Hepatic stellate cell (primary cell): Measurements from ENCODE around the gene WWOX.

ENCODE experiments used
- DNase-seq: peaks from one replicate; pipeline ENCODE4 v3.0.0; 2011; ENCODE audit warnings: low spot score

Gene WWOX

DNA sequence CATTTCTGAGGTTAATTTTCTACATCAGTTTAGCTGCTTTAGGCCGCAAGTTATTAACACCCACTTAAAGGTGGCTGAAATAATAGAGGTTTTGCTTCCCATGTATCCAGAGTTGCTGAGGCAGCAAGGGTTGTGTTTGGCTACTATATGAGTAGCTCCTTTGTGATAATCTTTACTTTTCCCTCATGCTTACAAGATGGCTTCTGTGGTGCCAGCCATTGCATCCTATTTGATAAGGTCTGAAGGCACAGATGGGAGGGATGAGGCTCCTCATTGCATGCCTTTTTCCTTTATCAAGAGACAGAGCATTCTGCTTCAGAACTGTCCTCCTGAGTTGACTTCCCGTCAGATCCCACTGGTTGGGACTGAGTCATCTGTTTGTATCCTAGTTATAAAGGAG lies 340.2 kb downstream of the WWOX start:
- no peak for DNase-seq

DNA sequence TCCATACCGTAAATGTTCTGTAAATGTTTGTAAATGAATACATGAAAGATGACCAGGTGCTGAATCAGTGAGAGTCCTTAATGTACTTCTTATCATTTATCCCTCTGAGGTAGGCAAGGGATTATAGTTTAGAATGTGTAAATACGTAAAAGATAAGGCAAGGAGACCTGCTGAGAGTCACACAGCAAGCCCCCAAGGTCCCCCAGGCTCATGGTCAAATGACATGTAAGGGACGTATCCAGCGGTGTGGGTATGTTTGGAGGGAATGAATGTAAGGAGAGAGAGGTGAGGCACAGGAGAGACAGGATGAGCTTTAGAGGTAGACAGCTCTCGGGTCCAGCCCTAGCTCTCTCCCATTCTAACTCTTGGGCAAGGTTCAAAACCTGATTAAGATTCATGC lies 341.8 kb downstream of the WWOX start:
- no peak for DNase-seq

DNA sequence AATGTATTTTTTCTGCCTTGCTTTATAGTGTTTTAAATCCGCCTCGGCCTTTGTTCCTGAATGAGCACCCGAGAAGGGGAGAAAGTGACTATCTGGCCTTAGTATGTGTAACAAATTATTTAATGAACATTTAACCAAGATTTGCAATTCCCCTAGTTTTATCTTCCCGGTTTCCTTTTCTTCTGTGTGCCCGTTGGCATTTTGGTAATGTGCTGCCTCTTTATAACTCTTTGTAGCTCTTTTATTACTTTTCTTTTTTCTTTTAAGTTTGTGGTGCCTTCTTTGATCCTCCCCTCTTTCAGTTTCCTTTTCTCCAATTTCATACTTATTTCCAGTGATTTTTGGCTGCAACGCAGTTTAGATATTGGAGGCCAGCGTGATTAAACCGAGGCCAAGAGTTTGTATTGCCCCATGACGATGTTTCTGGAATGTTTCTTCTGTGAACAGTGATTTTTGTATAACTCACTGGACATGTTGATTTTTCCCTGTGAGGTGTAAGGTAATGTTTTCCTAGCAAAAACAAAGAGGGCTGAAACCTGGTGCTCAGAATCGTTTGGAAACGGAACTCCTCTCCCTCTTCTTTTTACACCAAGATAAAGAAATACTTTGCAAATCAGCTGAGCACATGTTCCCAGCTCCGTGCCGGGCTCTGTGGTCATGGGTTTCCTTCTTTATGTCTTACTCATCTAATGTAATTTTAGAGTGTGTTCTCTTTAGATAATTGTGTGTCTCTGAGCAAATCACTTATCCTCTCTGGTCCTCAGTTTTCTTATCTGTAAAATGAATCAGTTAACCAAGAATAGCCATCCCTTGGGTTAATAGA lies 344.3 kb downstream of the WWOX start:
- no peak for DNase-seq

DNA sequence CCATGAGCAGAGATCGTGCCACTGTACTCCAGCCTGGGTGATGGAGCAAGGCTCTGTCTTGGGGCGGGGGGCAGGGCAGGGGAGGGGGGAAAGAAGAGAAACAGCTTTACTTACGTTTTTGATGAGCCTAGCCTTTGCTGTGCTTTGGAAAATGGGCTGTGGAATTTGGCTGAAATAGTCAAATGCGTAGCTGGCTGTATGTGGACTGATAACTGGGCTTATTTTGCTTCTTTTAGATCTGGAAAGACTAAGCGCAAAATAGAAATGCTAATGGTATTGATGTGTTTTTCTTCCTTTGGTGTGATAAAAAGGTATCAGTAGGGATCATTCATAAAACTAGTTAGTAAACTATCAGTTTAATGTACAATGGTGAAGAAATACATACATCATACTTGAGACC lies 346.4 kb downstream of the WWOX start:
- no peak for DNase-seq

DNA sequence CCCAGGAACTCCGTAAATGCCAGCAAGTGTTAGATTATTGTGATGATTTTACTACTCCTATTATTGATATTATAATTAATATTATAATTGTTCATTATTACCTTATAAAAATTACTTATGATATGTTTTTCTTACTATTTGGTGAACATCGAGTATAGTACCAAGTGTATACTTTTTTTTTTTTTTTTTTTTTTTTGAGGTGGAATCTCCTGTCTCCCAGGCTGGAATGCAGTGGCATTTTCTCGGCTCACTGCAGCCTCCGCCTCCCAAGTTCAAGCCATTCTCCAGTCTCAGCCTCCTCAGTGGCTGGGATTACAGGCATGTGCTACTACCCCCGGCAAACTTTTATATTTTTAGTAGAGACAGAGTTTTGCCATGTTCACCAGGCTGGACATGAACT lies 347.0 kb downstream of the WWOX start:
- DNase-seq: no peak

DNA sequence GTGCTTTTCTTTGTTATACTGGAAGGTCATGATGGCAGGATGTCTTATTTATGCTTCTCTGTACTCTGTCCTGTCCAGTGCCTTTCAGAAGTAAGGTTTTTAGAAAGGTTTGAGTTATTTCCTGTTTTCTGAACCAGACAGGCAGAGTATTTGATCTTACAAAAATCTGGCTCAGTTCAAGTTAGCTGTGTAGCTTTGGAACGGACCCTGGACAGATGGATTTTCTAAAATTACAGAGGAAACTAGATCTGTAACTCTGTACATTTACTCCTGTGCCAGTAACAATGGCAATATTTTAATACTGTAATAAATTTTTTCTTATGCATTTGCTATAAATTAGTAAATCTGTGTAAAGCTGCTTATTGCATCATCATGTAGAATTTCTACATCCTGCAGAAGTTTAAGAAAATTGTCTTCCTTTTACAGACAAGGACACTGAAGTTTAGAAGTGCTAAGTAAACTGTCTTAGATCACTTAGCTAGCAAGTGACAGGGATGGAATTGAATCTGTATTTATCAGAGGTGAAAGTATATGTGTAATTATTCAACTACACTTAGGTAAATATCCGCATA lies 347.6 kb downstream of the WWOX start:
- DNase-seq: no peak

DNA sequence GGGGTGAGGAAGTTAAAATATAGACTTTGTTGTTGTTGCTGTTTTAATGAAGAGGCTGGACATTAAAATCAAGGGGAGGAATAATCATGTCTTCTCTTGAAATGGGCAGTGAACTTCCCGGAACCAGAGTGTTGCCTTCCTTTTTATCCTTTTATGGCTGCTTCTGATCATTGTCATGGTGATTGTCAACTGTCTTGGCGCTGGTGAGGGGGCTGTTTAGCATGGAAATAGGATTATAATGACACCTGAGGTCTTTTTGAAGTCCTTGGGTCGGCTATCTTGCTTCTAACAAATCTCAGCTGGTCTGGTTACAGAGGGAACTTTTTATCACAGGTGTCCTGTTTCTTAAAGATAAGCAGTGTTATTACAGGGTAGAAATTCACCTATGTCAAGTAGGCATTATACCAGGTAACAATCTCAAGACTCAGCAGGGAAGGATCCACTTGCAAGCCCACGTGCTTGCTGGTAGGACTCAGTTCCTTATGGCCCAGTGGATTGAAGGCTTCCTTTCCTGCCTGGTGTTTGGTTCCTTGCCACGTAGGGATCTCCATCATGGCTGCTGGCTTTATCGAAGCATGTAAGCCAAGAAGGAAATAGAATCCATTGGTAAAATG lies 349.3 kb downstream of the WWOX start:
- no peak for DNase-seq

DNA sequence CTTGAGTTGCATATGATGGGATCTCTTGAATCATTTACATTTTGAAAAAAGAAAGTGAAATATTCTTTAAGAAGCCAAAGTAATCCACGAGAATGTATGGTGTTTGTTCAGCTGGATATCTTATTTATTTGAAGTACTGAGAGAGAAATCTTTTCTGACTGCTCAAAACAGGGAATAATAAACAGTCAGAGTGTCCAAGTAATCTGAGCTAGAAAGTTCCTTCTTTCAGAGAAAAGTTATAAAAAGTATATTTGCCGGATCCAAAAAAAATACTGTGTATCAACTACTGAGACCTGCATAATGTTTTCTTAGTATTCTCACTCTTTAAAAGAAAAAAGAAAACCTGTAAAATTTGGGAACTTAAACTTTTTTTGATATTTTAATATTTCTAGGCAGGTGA lies 350.8 kb downstream of the WWOX start:
- no peak for DNase-seq

DNA sequence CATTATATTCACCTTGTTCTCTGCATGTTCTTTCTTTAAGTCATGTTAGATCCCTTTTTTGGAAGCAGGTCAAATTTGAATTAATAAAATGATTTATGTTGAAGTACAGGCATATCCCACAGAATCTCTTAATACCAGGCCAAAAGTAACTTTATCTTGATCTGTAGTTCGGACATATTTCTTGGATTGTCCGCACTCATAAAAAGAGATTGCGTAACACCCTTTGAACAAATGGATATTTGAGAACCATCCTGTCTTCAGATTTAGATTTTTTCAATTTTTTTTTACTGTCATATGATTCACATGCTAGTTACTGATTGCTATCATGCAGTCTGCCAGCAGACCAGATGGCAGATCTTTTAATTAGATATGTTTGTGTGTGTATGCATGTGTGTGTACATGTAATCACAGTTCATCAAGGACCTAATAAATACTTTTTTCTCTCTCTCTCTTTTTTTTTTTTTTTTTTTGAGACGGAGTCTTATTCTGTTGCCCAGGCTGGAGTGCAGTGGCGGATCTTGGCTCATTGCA lies 352.6 kb downstream of the WWOX start:
- DNase-seq: no peak

DNA sequence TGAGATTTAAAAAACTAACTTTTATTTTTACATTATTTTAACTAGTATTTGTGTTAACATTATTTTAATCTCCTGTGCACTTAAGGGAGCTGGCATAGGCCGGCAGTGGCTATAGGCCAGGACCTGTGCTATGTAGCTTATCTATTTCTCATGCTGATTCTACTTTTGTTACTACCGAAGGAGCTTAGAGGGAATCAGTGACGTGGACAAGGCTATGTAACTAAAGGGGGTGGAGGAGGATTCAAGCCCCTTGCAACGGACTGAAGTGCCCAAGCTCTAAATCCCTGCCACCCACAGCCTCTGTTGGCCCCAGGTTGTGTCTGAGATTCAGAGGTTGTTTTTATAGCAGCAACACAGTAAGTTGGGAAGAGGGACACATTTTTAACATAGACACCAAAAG lies 356.4 kb downstream of the WWOX start:
- no peak for DNase-seq

DNA sequence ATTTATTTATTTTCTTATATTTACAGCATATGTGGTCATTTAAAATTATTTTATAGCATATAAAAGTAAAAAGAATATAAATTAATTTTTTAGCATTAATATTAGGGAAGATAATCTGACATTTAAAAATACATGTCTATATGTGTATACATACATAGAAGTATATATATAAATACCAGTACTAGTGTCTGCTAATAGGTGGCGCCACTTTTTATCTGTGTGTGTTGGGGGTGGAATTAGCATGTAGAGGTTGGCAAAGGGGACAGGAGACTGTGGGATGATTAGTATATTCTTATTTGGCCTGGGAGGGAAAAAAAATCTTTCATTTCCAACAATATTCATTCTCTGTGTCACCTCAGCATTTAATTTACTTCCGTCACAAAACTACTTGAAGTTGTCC lies 359.1 kb downstream of the WWOX start:
- no peak for DNase-seq

DNA sequence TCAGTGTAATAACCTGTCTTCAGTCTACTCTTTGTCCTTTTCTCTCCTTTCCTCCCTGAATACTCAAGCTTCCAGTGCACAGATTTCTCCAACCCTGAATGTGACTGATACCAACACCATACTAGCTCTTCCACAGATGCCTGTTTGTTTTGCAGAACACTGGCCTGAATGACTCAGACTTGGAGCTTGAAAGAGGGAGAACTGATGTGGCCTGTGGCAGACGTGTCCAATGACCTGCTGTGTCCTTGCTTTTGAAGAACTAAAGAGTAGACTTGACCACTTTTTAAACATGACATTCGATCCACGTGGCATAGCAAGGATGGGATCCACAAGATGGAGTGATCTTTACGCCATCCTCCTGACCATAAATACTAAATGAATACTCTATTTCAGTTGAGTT lies 361.0 kb downstream of the WWOX start:
- no peak for DNase-seq

DNA sequence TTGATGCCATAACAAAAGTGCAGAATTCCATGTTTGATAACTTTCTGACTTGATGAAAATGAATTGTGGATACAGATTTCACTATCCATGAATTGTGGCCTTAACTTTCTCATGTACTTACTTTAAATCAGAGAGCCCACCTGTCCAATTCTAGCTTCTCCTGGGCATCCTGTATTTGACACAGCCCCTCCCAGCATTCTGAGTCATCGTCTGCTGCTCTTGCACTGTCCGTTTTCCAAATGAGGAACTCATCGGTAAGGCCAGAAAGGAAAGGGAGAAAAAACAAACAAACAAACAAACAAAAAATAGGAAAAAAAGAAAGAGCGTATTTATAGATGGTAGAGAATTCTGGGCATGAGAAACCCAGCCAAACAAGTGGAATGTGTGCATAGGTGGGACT lies 361.6 kb downstream of the WWOX start:
- no peak for DNase-seq

DNA sequence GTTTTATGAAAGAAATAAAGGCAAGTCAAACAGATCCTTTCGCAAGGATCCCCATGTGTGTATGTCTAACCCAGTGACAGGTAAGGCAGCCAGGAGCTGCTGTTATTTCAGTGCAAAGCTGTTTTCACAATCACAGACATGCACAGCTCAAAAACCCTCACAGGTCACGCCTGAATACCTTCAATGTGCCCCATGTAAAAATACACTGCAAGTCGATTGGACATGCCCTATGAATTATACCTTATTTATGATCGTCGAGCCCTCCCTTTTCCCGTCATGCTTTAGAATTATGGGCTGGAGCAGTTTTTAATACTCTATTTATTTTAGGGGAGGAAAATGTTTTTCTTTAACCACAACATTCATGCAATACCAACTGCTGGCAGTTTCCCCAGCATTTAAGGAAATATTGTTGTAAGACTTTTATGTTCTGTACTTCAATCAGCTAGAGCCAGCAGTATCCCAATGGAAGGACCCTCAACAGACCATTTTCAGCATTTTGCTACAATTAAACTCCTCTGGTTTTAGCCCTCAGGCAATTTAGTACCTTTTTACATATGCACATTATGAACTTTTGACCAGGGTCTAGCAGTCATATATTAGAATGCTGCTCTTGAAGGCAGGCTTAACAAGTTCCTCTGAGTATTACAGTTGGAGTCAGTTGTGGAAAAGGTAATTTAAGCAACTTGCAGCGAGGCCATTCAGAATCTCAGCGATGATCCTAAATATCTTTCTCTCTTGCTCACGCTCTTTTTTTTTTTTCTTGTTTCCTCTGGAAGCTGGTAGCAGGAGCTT lies 362.2 kb downstream of the WWOX start:
- no peak for DNase-seq

DNA sequence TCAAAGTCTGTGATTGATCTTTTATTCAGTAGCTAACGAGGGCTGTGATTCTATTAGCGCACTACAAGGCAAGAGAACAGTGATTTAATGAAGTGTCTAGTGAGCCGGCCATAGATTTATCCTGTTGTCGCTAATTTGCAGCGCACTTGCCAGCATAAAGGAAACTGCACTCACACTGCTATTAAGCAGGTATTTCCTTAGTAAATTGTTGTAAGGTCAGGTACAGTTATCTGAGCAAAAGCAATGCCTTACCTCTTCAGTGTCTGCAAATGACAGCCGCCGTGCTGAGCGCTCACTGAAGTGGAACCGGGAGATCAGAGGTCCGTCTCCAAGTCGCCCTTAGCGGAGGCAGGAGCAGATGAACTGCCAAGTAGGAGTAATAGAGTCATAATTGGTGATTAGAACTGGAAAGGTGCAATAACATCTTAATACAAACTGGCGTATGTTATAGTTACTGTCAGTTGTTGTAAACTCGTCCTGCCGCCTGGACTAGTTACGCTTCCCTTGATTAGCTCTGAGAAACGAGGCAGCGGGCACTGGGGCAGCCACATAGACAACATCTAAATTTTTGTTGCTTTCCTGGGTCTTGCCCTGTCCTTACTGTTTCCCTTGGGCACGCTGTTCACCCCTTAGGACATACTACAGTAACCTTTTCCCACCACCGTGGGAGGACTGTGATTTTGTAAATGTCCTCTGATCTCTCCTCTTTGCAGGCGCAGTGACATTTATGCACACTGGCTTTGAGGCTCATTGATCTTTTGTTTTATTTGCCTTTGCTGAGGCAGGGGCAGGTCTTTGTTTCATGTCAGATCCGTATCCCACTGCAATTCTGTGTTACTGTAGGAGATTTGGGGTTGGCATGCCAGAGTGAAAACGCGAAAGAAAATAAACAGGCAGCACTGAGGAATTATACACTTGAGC lies 363.1 kb downstream of the WWOX start:
- no peak for DNase-seq

DNA sequence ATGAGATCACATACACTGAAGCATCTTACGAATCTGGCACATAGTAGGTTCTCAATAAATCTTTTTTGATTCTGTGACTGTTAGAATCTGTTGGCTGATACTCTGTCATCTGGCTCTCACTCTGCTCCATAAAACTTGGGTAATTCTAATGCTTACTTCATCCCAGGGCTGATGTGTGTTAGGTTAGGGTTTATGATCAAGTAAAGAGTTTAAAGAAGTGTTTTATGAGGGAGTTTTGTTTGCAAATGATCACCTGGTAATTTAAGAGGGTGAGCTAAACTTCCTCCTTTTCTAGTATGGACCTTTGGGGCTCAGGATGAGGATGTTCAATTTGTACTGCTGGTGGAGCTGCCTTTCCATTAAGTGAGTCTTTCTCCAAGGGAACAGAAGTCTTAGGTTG lies 364.1 kb downstream of the WWOX start:
- DNase-seq: no peak

DNA sequence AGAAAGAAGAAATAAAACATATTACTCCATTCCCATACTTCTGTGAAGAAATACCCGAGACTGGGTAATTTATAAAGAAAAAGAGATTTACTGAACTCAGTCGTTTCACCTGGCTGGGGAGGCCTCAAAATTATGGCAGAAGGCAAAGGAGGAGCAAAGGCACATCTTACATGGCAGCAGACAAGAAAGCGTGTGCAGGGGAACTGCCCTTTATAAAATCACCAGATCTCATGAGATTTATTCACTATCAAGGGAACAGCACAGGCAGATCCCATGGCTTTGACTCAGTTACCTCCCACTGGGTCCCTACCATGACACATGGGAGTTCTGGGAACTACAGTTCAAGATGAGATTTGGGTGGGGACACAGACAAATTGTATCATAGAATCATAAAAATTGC lies 365.4 kb downstream of the WWOX start:
- DNase-seq: no peak

DNA sequence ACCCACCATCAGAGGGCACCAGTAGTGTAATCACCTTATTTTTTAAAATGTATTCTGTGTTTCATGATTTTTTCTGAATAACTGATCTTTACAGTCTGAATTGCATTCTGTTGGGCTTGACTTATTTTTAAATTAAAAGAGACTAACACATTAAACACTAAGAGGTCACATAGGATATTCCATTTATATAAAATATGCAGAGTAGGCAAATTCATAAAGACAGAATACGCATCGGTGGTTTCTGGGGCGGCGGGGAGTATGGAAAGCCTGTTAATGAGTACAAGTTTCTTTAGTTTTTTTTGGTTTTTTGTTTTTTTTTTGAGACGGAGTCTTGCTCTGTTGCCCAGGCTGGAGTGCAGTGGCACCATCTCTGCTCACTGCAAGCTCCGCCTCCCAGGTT lies 366.3 kb downstream of the WWOX start:
- no peak for DNase-seq

DNA sequence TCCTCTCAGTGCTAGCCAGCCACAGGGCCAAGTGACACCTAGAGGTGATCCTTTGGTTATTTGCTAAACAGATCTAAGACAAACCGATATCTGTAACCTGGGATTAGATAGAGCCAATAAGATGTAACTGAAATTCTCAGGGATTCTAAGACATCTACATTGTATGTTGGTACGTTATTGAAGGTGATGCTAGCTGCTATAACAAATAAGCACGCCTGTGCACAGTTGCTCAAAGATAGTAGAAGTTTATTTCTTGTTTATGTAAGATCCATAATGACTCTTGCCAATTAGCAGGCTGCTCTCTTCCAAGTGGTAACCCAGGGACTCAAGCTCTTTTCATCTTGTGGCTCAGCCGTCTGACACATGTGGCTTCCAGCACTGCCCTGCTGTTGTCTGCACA lies 370.3 kb downstream of the WWOX start:
- DNase-seq: no peak

DNA sequence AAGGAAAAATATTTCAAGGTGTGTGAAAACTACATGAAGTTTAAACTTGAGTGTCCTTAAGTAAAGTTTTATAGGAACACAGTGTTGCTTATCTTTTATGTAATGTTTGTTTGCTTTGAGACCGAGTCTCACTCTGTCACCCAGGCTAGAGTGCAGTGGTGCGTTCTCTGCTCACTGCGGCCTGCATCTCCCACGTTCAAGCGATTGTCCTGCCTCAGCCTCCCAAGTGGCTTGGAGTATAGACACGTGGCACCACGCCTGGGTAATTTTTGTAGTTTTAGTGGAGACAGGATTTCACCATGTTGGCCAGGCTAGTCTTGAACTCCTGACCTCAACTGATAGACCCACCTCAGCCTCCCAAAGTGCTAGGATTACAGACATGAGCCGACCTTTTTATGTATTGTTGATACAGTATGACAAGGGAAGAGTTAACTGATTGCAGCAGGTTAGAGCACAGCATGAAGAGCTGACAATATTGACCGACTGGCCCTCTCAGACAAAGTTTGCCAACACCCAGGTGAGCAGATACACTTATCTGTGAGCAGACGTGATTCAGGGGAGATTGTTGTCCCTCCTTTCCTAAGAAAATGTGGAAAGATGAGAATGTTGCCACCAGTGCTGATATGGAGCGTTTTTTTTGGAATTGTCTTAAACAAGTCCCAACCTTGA lies 373.7 kb downstream of the WWOX start:
- DNase-seq: no peak

DNA sequence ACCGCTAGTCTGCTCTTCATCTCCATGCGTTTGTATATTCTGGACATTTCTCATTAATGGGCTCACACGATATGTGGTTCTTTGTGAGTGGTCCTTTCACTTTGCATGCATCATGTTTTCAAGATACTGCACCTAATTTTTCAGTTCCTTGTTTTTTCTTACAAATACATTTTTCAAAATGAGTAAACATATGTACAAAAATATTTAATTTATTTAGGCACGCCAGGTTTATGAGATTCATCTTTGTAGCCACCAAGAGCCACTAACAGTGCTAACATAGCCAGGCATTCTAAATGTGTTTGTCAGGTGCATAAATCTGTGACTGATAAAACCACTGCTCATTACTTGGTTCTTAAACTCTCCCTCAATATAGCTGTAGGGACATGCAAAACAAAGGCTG lies 375.3 kb downstream of the WWOX start:
- no peak for DNase-seq
